Measurements from ENCODE around the gene ZNF77.
"Not testable (repeated sequence)": the region's sequence is repeated elsewhere in the genome, so short reads cannot be mapped to it uniquely, and the experiment has no call there.

Gene ZNF77

GRCh38 chr19:2944775-2945574 lies at the start of gene ZNF77:
Gene ZNF77 (minus strand): TSS chr19:2944971. CDS start chr19:2944840, 131 bp downstream.
- peak; percentile 98 for ATAC-seq (ENCODE audit: insufficient read depth, low read depth)
- H3K27ac ChIP-seq (ENCODE audit: low read length), result peak within 1 kb of the TSS; percentile 85

GRCh38 chr19:2993579-2993978 lies 48.8 kb upstream of the ZNF77 start:
- Histone ChIP-seq H3K27me3 (ENCODE audit: insufficient read depth, low read length, poor library complexity) (no peaks in the 10 kb centered on the region), H3K4me1 (ENCODE audit: insufficient read depth, low read length) (no peaks in the 10 kb centered on the region), H3K9ac (ENCODE audit: low read depth, low read length) (no peak overlapping the region), H2AFZ (ENCODE audit: low read depth, low read length) (no peak overlapping the region), H4K20me1 (ENCODE audit: insufficient read depth, low read length) (no peaks in the 10 kb centered on the region), H3K79me2 (ENCODE audit: insufficient read depth, low read length) (no peaks in the 10 kb centered on the region), H3K9me3 (ENCODE audit: insufficient read depth, low read length, severe bottlenecking) (no peaks in the 10 kb centered on the region), H3K4me3 (ENCODE audit: low read depth in 1 of 2, low read length in 2 of 2) (no peak overlapping the region), H3K36me3 (ENCODE audit: insufficient read depth, low read length) (no peaks in the 10 kb centered on the region), H3K27ac (ENCODE audit: low read length) (no peak overlapping the region), H3K4me2 (ENCODE audit: insufficient read depth, low read length) (no peak overlapping the region)
- TF ChIP-seq EZH2 (IDR thresholded peaks at IDR 0.05; ENCODE audit: borderline replicate concordance, low read depth, low read length, severe bottlenecking), result no peak
- no peak for TF ChIP-seq CTCF (IDR thresholded peaks at IDR 0.05; ENCODE audit: borderline replicate concordance, extremely low read depth, low read length, poor library complexity, severe bottlenecking)
- ATAC-seq (ENCODE audit: insufficient read depth, low read depth), result no peak
- DNase-seq, result no peak

More at GRCh38 chr19:2944775-2945574, at the start of gene ZNF77:
- H3K4me1 ChIP-seq (ENCODE audit: insufficient read depth, low read length), result peaks cover 43% of the 10 kb centered on the region
- no peaks in the 10 kb centered on the region for H3K9me3 ChIP-seq (ENCODE audit: insufficient read depth, low read length, severe bottlenecking)
- H3K4me3 ChIP-seq (ENCODE audit: low read depth in 1 of 2, low read length in 2 of 2), result peak within 1 kb of the TSS; percentile 53 to 78
- H3K9ac ChIP-seq (ENCODE audit: low read depth, low read length), result peak within 1 kb of the TSS; percentile 69
- H4K20me1 ChIP-seq (ENCODE audit: insufficient read depth, low read length), result peaks cover 10% of the 10 kb centered on the region
- peaks cover 39% of the 10 kb centered on the region for H3K79me2 ChIP-seq (ENCODE audit: insufficient read depth, low read length)
- no peaks in the 10 kb centered on the region for H3K27me3 ChIP-seq (ENCODE audit: insufficient read depth, low read length, poor library complexity)
- DNase-seq, result peak; percentile 99
- no peaks in the 10 kb centered on the region; the same call in 1 of the 2 replicates for H3K36me3 ChIP-seq (ENCODE audit: insufficient read depth, low read length)
- peak within 1 kb of the TSS; percentile 91 for H3K4me2 ChIP-seq (ENCODE audit: insufficient read depth, low read length)
- H2AFZ ChIP-seq (ENCODE audit: low read depth, low read length), result peak within 1 kb of the TSS; percentile 87
- TF ChIP-seq CTCF (IDR thresholded peaks at IDR 0.05; ENCODE audit: borderline replicate concordance, extremely low read depth, low read length, poor library complexity, severe bottlenecking) (no peak), EZH2 (IDR thresholded peaks at IDR 0.05; ENCODE audit: borderline replicate concordance, low read depth, low read length, severe bottlenecking) (peak; percentile 40)

GRCh38 chr19:2992958-2993357 lies 48.2 kb upstream of the ZNF77 start:
- H3K4me2 ChIP-seq (ENCODE audit: insufficient read depth, low read length), result no peak overlapping the region
- ATAC-seq (ENCODE audit: insufficient read depth, low read depth), result no peak

GRCh38 chr19:2992333-2992732 lies 47.6 kb upstream of the ZNF77 start:
- not testable (repeated sequence) for H3K4me3 ChIP-seq (ENCODE audit: low read depth in 1 of 2, low read length in 2 of 2); DNase-seq; H3K27ac ChIP-seq (ENCODE audit: low read length); H3K9me3 ChIP-seq (ENCODE audit: insufficient read depth, low read length, severe bottlenecking); H3K4me2 ChIP-seq (ENCODE audit: insufficient read depth, low read length); H3K9ac ChIP-seq (ENCODE audit: low read depth, low read length); H3K36me3 ChIP-seq (ENCODE audit: insufficient read depth, low read length); H2AFZ ChIP-seq (ENCODE audit: low read depth, low read length); H4K20me1 ChIP-seq (ENCODE audit: insufficient read depth, low read length); ATAC-seq (ENCODE audit: insufficient read depth, low read depth); H3K27me3 ChIP-seq (ENCODE audit: insufficient read depth, low read length, poor library complexity); H3K4me1 ChIP-seq (ENCODE audit: insufficient read depth, low read length); H3K79me2 ChIP-seq (ENCODE audit: insufficient read depth, low read length)

More at GRCh38 chr19:2992958-2993357, 48.2 kb upstream of the ZNF77 start:
- H3K27me3 ChIP-seq (ENCODE audit: insufficient read depth, low read length, poor library complexity), result no peaks in the 10 kb centered on the region
- no peak for DNase-seq
- H3K36me3 ChIP-seq (ENCODE audit: insufficient read depth, low read length), result no peaks in the 10 kb centered on the region
- H3K4me1 ChIP-seq (ENCODE audit: insufficient read depth, low read length), result no peaks in the 10 kb centered on the region
- TF ChIP-seq CTCF (IDR thresholded peaks at IDR 0.05; ENCODE audit: borderline replicate concordance, extremely low read depth, low read length, poor library complexity, severe bottlenecking) (no peak), EZH2 (IDR thresholded peaks at IDR 0.05; ENCODE audit: borderline replicate concordance, low read depth, low read length, severe bottlenecking) (no peak)
- no peaks in the 10 kb centered on the region for H3K79me2 ChIP-seq (ENCODE audit: insufficient read depth, low read length)
- no peak overlapping the region for H3K27ac ChIP-seq (ENCODE audit: low read length)
- no peak overlapping the region for H3K4me3 ChIP-seq (ENCODE audit: low read depth in 1 of 2, low read length in 2 of 2)
- no peaks in the 10 kb centered on the region for H3K9me3 ChIP-seq (ENCODE audit: insufficient read depth, low read length, severe bottlenecking)
- no peak overlapping the region for H2AFZ ChIP-seq (ENCODE audit: low read depth, low read length)
- H3K9ac ChIP-seq (ENCODE audit: low read depth, low read length), result no peak overlapping the region
- no peaks in the 10 kb centered on the region for H4K20me1 ChIP-seq (ENCODE audit: insufficient read depth, low read length)

Data from DND-41 (cell line).